HG02870 (cell line): ENCODE results near the gene PLPP1.

ENCODE experiments used
- ATAC-seq: cut with Tn5 transposase; IDR thresholded peaks from one replicate; pipeline ENCODE4 v1.9.1; 2021; ENCODE audit warnings: mild to moderate bottlenecking, moderate library complexity; ENCODE audit not compliant: unreplicated experiment

The PLPP1 gene

DNA sequence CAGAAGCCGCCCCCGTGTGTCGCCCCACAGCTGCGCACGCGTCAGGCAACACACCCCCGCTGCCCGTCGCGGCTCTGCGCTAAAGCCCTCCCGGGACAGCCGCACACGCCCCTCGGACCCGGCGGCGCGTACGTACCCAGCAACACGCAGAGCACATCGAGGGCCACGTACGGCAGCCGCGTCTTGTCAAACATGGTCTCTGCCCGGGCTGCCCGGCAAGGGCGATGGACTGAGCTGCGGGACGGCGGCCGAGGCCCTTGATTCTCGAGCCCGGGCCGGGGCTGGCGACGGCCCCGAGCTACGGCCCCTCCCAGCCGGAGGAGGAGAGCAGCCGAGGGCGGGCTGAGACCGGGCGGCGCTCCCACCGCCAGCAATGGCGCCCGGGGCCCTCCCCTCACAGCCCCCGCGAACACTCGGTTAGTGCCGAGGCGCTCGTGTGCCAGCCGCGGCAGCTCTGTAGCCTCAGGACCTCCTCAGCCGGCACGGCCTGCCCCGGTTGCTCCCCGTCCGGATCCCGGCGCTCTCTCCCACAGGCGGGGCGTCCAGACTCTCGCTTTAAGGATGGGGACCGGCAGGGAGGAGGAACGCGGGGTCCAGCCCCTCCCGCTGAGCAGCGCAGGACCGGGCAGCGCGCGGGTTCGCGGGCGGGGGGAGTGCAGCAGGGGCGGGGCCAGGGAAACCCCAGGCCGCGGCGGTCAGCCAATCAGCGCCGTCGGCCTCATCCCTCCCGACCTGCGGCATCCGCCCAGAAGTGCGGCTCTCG is at the start of gene PLPP1:
Gene PLPP1, minus strand, starts transcription at position 529 of the 763 bp plus-strand sequence. Its CDS starts 335 bp downstream, at position 194.
- peak; percentile 74 for ATAC-seq

DNA sequence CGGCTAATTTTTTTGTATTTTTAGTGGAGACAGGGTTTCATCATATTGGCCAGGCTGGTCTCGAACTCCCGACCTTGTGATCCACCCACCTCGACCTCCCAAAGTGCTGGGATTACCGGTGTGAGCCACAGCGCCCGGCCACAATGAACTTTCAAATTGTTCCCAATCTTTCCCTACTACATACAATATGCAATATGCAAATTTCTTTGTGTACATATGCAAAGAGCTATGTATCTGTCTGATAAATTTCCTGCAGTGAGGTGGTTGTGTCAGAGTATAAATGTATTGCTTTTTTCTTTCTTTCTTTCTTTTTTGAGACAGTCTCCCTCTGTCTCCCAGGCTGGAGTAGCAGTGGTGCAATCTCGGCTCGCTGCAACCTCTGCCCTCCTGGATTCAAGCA is 48.8 kb upstream of the PLPP1 start:
- no peak for ATAC-seq

DNA sequence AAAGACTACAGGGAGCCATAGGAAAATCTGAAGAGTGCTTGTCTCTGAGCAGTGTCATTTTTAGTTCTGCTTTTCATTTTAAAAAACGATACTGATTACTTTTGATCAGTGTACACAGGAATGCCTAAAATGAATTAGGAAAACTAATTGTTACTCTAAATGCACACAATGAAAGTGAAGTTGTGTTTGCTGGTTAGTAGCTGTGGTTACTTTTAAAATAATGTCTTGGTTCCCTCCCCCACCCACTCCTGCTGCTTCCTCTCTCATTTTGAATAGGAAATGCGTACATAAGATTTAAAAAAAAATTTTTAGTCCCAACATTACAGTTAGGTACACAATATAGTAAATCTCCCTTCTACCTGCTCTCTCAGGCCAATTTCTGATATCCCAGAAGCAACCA is 47.5 kb upstream of the PLPP1 start:
- no peak for ATAC-seq

DNA sequence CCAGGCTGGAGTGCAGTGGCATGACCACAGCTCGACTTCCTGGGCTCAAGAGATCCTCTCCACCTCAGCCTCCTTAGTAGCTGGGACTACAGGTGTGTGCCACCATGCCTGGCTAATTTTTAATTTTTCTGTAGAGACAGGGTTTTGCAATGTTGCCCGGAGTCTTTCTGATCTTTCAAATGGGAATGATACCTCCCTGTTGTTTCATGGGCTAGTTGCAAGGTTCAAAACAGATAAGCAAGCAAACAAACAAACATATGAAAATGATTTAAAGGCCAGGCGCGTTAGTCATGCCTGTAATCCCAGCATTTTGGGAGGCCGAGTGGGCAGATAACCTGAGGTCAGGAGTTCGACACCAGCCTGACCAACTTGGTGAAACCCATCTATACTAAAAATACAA is 45.3 kb upstream of the PLPP1 start:
- no peak for ATAC-seq

- no peak for ATAC-seq
Measured at GRCh38 chr5:55578771-55579170, 44.0 kb upstream of the PLPP1 start.

DNA sequence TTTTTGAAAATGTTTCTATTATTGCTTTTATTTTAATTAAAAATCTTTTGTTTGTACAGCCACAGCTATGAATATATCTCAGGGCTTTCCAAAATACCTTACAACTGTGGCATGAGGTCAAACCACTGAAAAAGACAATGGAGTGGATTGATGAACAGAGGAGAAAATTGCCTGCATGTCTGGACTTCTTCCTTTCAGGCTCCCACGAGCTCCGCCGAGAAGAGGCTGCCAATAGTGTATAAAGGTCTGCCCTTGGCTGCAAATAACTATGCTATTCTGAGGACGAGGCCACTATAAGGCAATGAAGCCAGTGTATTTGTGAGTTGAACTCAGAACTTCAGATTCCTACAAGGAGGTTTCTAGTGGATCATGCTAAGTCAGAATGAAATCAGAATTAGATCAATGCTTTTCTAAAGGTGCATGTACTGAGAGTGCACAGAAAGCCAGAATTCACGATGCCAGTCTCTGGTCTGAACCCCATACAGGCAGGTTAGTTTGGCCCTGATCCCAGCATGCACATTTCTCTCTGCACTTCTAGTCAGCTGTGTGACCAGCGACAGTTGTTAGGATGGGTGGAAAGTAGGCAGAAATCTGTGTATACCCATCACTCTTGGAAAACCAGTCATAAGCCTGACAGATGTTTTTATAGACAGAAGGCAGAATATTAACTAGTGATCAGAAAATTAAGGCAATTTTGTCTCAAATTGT is 42.7 kb upstream of the PLPP1 start:
- no peak for ATAC-seq

DNA sequence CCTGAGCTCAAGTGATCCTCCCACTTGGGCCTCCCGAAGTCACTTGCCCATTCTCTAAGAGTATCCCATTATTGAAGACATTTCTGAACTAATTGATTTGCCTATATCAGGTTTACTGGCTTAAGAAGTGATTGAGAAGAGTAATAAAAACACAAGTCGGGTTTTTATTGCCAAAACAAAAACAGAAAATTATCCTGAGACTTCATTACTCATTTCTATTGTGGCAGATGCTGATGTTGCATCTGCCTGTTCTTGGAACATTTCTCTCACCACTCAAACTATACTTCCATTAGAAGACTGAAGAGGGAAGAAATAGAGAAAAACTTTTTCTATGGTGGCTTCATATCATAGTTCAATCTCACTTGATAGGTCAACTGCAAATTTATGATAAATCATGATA is 41.9 kb upstream of the PLPP1 start:
- no peak for ATAC-seq

- no peak for ATAC-seq
Measured at GRCh38 chr5:55575815-55576583, 41.2 kb upstream of the PLPP1 start.

DNA sequence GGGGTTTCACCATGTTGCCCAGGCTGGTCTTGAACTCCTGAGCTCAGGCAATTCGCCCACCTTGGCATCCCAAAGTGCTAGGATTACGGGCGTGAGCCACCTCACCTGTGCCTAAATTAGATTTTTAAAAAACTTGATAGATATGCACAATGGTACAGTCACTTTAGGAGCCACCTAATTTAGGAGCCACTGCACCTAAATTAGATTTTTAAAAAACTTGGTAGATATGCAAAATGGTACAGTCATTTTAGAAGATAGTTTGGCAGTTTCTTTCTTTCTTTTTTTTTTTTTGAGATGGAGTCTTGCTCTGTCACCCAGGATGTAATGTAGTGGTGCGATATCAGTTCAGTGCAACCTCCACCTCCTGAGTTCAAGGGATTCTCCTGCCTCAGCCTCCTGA is 37.8 kb upstream of the PLPP1 start:
- ATAC-seq: no peak

GRCh38 chr5:55572020-55572419 is 37.3 kb upstream of the PLPP1 start:
- ATAC-seq: no peak

DNA sequence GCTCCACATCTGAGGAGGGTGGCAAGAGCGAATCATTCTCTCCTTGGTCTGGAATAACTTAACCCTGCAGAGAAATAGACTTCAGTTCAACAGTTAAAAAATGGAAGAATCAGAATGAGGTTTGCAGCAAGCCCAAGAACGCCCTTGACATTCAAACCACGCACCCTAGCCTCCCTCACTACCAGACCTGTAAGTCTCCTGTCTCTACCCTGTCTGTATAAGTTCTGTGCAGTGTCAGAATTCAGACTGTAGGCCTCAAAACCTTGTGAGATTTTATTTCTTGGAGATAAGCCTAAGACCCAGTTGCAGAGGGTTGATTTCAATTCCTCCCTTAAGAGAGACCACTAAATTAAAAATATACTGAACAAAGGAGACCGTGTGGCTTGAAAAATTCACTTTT is 35.8 kb upstream of the PLPP1 start:
- ATAC-seq: no peak

DNA sequence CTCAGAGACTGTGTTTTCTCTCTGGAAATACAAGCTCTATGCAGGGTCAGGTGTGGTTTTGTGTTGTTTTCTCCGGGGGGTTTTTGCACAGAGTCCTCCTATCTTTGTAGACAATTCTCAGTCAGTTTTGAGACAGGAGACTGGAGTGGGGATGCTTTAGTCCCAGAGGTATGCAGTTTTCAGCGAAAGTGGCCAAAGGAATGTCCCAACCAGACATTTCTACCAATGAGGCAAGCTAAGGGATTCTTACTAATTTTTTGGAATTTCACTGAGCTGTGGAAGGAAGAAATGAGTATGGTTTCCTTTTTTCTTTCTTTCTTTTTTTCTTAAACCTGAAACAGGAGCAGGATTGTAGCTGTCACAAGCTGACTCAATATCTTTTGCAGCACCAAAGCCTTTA is 35.3 kb upstream of the PLPP1 start:
- no peak for ATAC-seq

DNA sequence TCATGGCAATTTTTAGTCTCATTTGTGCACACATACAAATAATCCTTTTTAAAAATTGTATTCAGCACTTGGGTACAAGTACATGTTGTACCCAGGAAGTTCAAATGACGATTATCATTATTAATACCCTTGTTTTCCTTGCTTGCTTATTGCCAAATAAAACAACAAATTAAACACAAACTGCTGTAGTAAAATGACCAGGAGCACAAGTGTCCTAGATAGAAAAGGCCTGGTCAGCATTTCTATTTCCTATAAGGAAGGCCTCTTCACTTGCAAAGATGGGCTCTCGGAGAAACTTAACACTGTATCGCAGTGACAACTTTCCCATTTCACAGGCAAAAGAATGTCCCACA is 34.7 kb upstream of the PLPP1 start:
- no peak for ATAC-seq

- ATAC-seq: no peak
Measured at GRCh38 chr5:55568654-55569512, 34.1 kb upstream of the PLPP1 start.

- ATAC-seq: peak; percentile 62
Measured at GRCh38 chr5:55564721-55565120, 30.0 kb upstream of the PLPP1 start.

- ATAC-seq: no peak
Measured at GRCh38 chr5:55558484-55558883, 23.7 kb upstream of the PLPP1 start.

GRCh38 chr5:55557123-55557522 is 22.4 kb upstream of the PLPP1 start:
- ATAC-seq: no peak

GRCh38 chr5:55554585-55555202 is 19.9 kb upstream of the PLPP1 start:
- no peak for ATAC-seq

GRCh38 chr5:55551904-55552303 is 17.1 kb upstream of the PLPP1 start:
- no peak for ATAC-seq

DNA sequence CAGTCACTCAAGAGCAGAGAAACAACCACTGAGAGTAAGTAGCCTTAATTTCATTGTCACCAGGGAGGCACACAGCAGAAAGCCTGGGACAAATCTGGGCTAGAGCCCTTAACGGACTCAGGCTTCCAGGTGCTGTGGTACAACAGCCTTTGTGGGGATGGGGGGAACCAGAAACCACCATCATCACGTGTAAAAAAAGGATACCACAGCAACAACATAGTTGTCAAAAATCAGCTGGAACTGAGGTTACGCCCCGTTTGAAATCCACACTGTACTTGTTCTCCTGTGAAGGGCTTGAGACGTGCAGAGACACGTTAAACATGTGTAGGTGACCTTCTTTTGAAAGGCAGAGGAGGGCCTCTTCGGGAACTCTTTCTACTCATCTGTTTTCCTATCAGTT is 16.6 kb upstream of the PLPP1 start:
- ATAC-seq: no peak
